Activated CD4-positive, alpha-beta memory T cell treated with anti-CD3 and anti-CD28 coated beads for 36 hours (primary cell): ENCODE measurements around the gene TMEM151B. TPM values are rescaled to one million over a fixed set of nuclear protein-coding genes. Genes with fewer than 3 reads are reported as not detected.

Experiments used
- CTCF ChIA-PET: fragments of 350-600 bp; sonication (Branson Sonifier 250); formaldehyde crosslinking; loops from one replicate; lab custom pipeline; 2021; ENCODE audit warnings: antibody characterized with exemption, inconsistent platforms; lab: Charles Lee
- POLR2A ChIA-PET: fragments of 350-600 bp; sonication (Branson Sonifier 250); formaldehyde crosslinking; loops from one replicate; lab custom pipeline; 2021; ENCODE audit warnings: antibody characterized with exemption; lab: Charles Lee
- DNase-seq: peaks from one replicate; pipeline ENCODE4 v3.0.0-alpha.2; 2020
- H3K27ac Mint-ChIP-seq: one replicate; pipeline ENCODE4 v1.8.0; 2021; ENCODE audit warnings: mixed read lengths
- H3K27me3 Mint-ChIP-seq: one replicate; pipeline ENCODE4 v1.8.0; 2021; ENCODE audit warnings: mixed read lengths
- H3K36me3 Mint-ChIP-seq: one replicate; pipeline ENCODE4 v1.8.0; 2021; ENCODE audit warnings: mixed read lengths
- H3K4me1 Mint-ChIP-seq: one replicate; pipeline ENCODE4 v1.8.0; 2021; ENCODE audit warnings: low read depth, mixed read lengths
- H3K4me3 Mint-ChIP-seq: one replicate; pipeline ENCODE4 v1.8.0; 2021; ENCODE audit warnings: mild to moderate bottlenecking, mixed read lengths
- H3K9me3 Mint-ChIP-seq: one replicate; pipeline ENCODE4 v1.8.0; 2021; ENCODE audit warnings: mixed read lengths
- intact Hi-C: fragments of 100-400 bp; cut with micrococcal nuclease; formaldehyde crosslinking; loops from one replicate; pipeline ENCODE4 v1.15.1; 2023
- total RNA-seq, 2 experiments: library from RNA; stranded (reverse); gene quantifications; one replicate each; pipeline ENCODE4 v1.2.3, GENCODE V29; 2021

TMEM151B gene
- total RNA-seq, 2 experiments from 2014 or later: 0.07 to 0.12 TPM

- no peaks in the 10 kb centered on the region for H3K27me3 Mint-ChIP-seq
- no peak overlapping the region for H3K27ac Mint-ChIP-seq
Measured at GRCh38 chr6:44233567-44234100, 36.6 kb upstream of the TMEM151B start.

DNA sequence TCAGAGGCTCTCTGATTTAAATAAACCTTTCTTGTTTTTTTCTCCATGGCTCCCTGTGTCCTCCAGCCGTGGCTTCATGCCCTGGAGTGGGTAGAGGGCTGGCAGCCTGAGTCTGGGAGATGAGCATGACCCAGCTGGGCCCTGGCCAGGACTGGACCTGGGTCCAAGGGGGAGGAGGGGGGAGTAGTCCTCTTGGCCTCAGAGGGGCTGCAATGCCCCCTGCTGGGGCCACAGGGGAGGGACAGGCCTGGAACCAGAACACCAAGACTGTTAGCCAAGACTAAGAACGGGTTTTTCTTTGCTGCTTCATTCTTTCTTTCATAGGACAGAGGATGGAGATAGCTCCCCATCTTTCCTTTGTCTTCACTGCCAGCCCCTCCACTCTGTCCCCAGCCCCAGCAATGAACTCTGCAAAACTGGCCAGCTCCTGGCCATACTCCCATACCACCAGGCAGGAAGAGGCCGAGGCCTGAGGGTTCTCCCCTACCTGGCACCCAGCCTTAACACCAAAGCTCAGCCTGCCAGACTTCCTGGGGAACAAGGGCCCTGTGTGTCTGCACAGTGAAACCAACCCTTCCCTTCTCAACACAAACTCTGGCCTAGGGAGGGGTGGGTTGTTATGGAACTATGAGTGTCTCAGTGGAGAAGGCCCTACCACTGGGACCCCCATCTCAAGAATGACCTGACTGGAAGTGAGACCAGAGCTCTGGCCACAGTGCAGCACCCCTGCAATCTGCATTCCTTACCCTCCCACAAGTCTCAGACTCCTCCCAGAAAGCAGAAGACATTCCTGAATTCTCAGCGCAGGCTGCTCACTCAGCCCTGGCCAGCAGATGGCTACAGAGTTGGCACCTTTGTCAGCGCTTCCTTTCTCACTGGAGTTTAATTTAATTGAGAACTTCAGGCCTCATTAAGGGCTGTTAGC, 35.9 kb upstream of the TMEM151B start:
- H3K27ac Mint-ChIP-seq: no peak overlapping the region
- no peaks in the 10 kb centered on the region for H3K9me3 Mint-ChIP-seq
- no peak for DNase-seq
- POLR2A ChIA-PET: interaction anchor here (2.3 to 2.5 kb wide), 2 partner anchors 11 to 13 kb away, joined by 10 to 14 read pairs; partner anchors contain the start of genes HSP90AB1 and SLC29A1
- intact Hi-C loops: loop anchor here (5.0 kb wide), 1 partner anchor 137 kb away; no protein-coding TSS in a partner anchor
- CTCF ChIA-PET: interaction anchor here (0.6 to 2.6 kb wide), 12 partner anchors 8 to 221 kb away, joined by 3 to 31 read pairs (median 4); partner anchors contain the start of gene SLC29A1
- no peaks in the 10 kb centered on the region for H3K27me3 Mint-ChIP-seq
- H3K36me3 Mint-ChIP-seq: peaks cover 32% of the 10 kb centered on the region
- peaks cover 29% of the 10 kb centered on the region for H3K4me1 Mint-ChIP-seq
- H3K4me3 Mint-ChIP-seq: no peak overlapping the region

More at GRCh38 chr6:44233567-44234100, 36.6 kb upstream of the TMEM151B start:
- DNase-seq: no peak
- POLR2A ChIA-PET: interaction anchor here (2.5 kb wide), 1 partner anchor 10 kb away, joined by 14 read pairs; the partner anchor contains the start of gene SLC29A1
- Mint-ChIP-seq H3K4me1 (peaks cover 22% of the 10 kb centered on the region), H3K36me3 (peaks cover 38% of the 10 kb centered on the region), H3K9me3 (no peaks in the 10 kb centered on the region), H3K4me3 (no peak overlapping the region)
- CTCF ChIA-PET: interaction anchor here (0.9 to 1.8 kb wide), 2 partner anchors 9 to 136 kb away, joined by 4 to 9 read pairs; no protein-coding TSS in a partner anchor
- intact Hi-C loops: no loop called here

DNA sequence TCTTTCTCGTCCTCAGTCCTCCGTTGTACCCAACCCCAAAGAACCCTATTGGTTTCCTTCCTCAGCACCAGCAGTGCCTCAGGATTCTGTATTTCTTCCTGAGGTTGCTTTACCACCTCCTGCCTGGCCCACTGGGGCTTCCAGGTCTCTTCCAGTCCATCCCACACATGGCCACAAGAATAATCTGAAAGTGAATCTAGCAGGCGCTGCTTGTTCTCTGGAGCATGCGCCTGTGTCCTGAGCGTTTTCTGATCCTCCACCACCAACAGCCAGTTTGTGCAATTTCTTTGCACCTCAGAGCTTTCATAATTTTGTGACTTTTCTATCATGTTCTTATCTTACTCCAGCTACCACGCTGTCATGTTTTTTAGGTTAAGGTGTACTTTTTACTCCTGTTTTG, 35.0 kb upstream of the TMEM151B start:
- DNase-seq: no peak
- Mint-ChIP-seq H3K9me3 (no peaks in the 10 kb centered on the region), H3K27ac (no peak overlapping the region), H3K4me3 (no peak overlapping the region), H3K4me1 (peaks cover 29% of the 10 kb centered on the region), H3K36me3 (peaks cover 29% of the 10 kb centered on the region), H3K27me3 (no peaks in the 10 kb centered on the region)
- CTCF ChIA-PET: interaction anchor here (1.0 to 2.6 kb wide), 10 partner anchors 10 to 465 kb away, joined by 3 to 31 read pairs (median 4); partner anchors contain the start of genes SLC29A1 and VEGFA
- intact Hi-C loops: loop anchor here (5.0 kb wide), 1 partner anchor 138 kb away; no protein-coding TSS in a partner anchor
- POLR2A ChIA-PET: interaction anchor here (2.3 to 2.5 kb wide), 2 partner anchors 12 kb away, joined by 10 to 14 read pairs; partner anchors contain the start of genes HSP90AB1 and SLC29A1

DNA sequence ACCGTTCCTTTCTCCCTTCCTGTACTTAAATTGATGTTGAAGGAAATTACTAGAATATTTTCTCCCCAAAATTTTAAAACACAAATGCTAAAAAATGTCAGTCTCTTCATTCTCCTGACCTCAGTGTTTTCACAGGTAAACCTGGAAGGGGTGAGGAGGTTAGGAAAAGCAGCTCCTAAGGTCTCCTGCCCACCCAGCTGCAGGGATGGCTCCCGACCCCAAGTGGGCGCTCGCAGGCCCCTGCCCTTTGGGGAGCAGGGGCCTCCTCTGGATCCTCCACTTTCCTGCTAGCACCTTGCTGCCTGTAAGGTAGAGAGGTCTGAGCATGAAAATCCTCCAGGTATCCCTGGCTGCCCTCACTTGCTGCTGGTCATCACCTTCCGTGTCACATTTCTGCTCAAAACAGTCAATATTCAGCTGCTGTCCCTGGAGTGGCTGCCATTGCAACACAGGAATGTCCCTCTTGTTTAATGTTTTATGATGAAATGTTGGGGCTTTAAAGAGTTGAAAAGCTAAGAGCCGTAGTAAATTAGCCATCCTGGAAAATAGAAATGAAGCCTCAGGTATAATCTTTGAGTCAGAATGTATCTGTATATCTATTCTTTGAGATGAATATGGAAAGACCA, 34.2 kb upstream of the TMEM151B start:
- Mint-ChIP-seq H3K27ac (no peak overlapping the region), H3K4me3 (no peak overlapping the region)
- CTCF ChIA-PET: interaction anchor here (0.6 to 2.6 kb wide), 6 partner anchors 11 to 466 kb away, joined by 3 to 31 read pairs (median 4); partner anchors contain the start of genes SLC29A1 and VEGFA

GRCh38 chr6:44237021-44237812, 33.0 kb upstream of the TMEM151B start:
- Mint-ChIP-seq H3K9me3 (no peaks in the 10 kb centered on the region), H3K36me3 (peaks cover 13% of the 10 kb centered on the region), H3K4me1 (peaks cover 29% of the 10 kb centered on the region), H3K27me3 (no peaks in the 10 kb centered on the region), H3K27ac (peak overlapping the region; percentile 95), H3K4me3 (peak overlapping the region; percentile 83)
- intact Hi-C loops: loop anchor here (1.0 to 5.0 kb wide), 3 partner anchors 13 to 140 kb away; partner anchors contain the start of gene NFKBIE
- CTCF ChIA-PET: interaction anchor here (0.5 to 2.1 kb wide), 11 partner anchors 10 to 1007 kb away, joined by 3 to 27 read pairs (median 3); partner anchors contain the start of genes AARS2, HSP90AB1, SLC29A1 and SLC35B2
- peak; percentile 90 for DNase-seq
- POLR2A ChIA-PET: interaction anchor here (0.9 to 3.0 kb wide), 6 partner anchors 10 to 27 kb away, joined by 3 to 42 read pairs (median 4); partner anchors contain the start of gene HSP90AB1

More for the DNA sequence above, 34.2 kb upstream of the TMEM151B start:
- POLR2A ChIA-PET: interaction anchor here (1.2 to 2.5 kb wide), 3 partner anchors 9 to 12 kb away, joined by 3 to 14 read pairs (median 10); partner anchors contain the start of genes HSP90AB1 and SLC29A1
- no peaks in the 10 kb centered on the region for H3K9me3 Mint-ChIP-seq
- H3K27me3 Mint-ChIP-seq: no peaks in the 10 kb centered on the region
- DNase-seq: no peak
- intact Hi-C loops: loop anchor here (2.0 to 5.0 kb wide), 2 partner anchors 29 to 139 kb away; partner anchors contain the start of gene NFKBIE
- peaks cover 22% of the 10 kb centered on the region for H3K36me3 Mint-ChIP-seq
- H3K4me1 Mint-ChIP-seq: peaks cover 29% of the 10 kb centered on the region

GRCh38 chr6:44237813-44238433, 32.3 kb upstream of the TMEM151B start:
- Mint-ChIP-seq H3K4me1 (peaks cover 29% of the 10 kb centered on the region), H3K4me3 (peak overlapping the region; percentile 83), H3K27ac (peak overlapping the region; percentile 95), H3K27me3 (no peaks in the 10 kb centered on the region), H3K9me3 (no peaks in the 10 kb centered on the region), H3K36me3 (peaks cover 10% of the 10 kb centered on the region)
- intact Hi-C loops: loop anchor here (1.0 to 5.0 kb wide), 5 partner anchors 8 to 141 kb away; partner anchors contain the start of gene NFKBIE
- CTCF ChIA-PET: interaction anchor here (0.6 to 2.1 kb wide), 9 partner anchors 10 to 1008 kb away, joined by 3 to 27 read pairs (median 4); partner anchors contain the start of genes AARS2, HSP90AB1, SLC29A1 and SLC35B2
- POLR2A ChIA-PET: interaction anchor here (0.6 to 3.0 kb wide), 6 partner anchors 10 to 170 kb away, joined by 3 to 42 read pairs (median 4); partner anchors contain the start of gene HSP90AB1
- DNase-seq: peak; percentile 87

DNA sequence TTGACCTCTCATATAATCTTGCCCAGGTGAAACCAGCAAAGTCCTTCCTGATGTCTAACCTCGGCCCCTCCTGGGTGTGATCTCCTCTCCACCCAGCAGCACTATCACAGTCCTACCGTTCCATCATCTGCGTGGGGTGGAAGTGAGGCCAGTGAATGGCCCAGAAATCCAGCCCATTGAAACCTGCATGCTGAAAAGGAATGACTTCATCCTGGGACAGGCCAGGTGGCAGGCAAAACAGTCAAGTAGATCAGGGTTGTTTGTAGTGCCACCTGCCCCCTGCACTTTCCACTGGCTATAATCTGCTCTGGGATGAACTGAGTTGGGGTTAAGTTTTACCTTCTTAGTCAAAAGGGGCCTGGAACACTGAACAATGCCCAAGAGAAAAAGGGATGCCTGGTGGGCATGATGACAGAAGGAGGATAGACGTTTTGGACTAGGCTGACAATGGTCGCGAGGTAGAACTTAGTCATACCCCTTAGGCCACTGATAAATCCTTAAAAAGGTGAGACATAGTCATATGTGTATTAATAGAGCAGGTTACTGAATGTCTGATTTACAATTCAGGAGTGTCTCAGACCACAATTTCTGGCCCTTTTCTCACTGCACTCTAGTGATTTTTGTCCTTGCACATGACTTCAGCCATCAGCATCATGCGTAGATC, 31.4 kb upstream of the TMEM151B start:
- Mint-ChIP-seq H3K4me3 (peak overlapping the region; percentile 24), H3K27ac (peak overlapping the region; percentile 95), H3K27me3 (no peaks in the 10 kb centered on the region)

DNA sequence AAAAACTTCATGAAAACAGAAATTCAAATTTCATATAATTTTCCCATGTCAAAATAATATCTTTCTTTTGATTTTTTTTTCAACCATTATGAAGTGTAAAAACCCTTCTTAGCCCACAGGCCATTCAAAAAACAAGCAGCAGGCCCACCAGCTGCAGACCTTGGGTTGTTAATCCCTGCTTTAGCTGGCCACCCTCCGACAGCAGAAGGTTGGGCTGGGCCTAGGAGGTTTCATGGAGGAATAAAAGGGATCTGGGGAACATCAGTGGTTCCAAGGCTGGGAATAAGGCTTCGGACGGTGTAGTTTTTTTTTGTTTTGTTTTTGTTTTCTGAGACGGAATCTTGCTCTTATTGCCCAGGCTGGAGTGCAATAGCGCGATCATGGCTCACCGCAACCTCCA, 26.9 kb upstream of the TMEM151B start:
- intact Hi-C loops: no loop called here
- H3K4me1 Mint-ChIP-seq: peaks cover 21% of the 10 kb centered on the region
- ChIA-PET CTCF (interaction anchor here (1.0 kb wide), 1 partner anchor 75 kb away, joined by 3 read pairs; no protein-coding TSS in a partner anchor), POLR2A (interaction anchor here (1.5 to 6.3 kb wide), 2 partner anchors 13 kb away, joined by 8 to 139 read pairs; partner anchors contain the start of gene SLC35B2)
- H3K36me3 Mint-ChIP-seq: peaks cover 18% of the 10 kb centered on the region
- DNase-seq: no peak
- peaks cover 4% of the 10 kb centered on the region for H3K27me3 Mint-ChIP-seq
- H3K27ac Mint-ChIP-seq: no peak overlapping the region
- no peaks in the 10 kb centered on the region for H3K9me3 Mint-ChIP-seq
- H3K4me3 Mint-ChIP-seq: no peak overlapping the region

More for the DNA sequence above, 31.4 kb upstream of the TMEM151B start:
- Mint-ChIP-seq H3K9me3 (no peaks in the 10 kb centered on the region), H3K4me1 (peaks cover 29% of the 10 kb centered on the region), H3K36me3 (peaks cover 6% of the 10 kb centered on the region)
- ChIA-PET POLR2A (interaction anchor here (0.6 to 3.0 kb wide), 3 partner anchors 9 to 169 kb away, joined by 3 to 42 read pairs (median 12); partner anchors contain the start of gene HSP90AB1), CTCF (interaction anchor here (1.8 to 2.1 kb wide), 3 partner anchors 15 to 66 kb away, joined by 7 to 27 read pairs (median 13); partner anchors contain the start of genes SLC29A1 and SLC35B2)
- no peak for DNase-seq
- intact Hi-C loops: loop anchor here (1.0 to 5.0 kb wide), 3 partner anchors 7 to 142 kb away; no protein-coding TSS in a partner anchor

DNA sequence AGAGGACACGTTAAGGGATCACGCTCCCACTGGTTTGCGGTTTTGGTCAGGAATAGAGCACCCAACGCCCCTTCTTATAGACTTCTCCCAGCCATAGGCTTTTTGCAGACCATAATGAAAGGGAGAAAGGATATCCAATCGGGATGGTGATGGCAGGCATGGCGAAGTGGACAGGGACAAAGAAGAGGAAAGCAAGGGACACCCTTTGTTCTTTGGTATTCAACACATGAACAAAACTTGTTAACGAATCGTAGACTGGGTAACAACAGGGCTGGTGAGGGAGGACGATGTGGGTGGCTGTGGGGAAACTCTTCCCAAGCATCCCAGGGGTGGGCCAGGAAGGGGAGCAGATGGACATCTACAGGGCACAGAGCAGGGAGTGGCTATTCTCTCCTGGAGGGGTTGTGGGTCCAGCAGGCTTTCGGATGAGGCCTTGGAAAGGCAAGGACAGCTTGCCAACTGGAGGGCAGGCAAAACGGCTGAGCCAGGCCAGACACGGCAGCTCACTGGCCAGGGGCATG, 24.8 kb upstream of the TMEM151B start:
- peak overlapping the region; percentile 99 for H3K27ac Mint-ChIP-seq
- DNase-seq: no peak
- intact Hi-C loops: loop anchor here (5.0 kb wide), 2 partner anchors 473 to 608 kb away; partner anchors contain the start of genes MAD2L1BP and VEGFA
- POLR2A ChIA-PET: interaction anchor here (0.7 to 6.3 kb wide), 5 partner anchors 7 to 67 kb away, joined by 3 to 139 read pairs (median 79); partner anchors contain the start of genes AARS2, SLC29A1 and SLC35B2
- peaks cover 32% of the 10 kb centered on the region for H3K4me1 Mint-ChIP-seq
- no peaks in the 10 kb centered on the region for H3K9me3 Mint-ChIP-seq
- H3K4me3 Mint-ChIP-seq: peak overlapping the region; percentile 96
- peaks cover 4% of the 10 kb centered on the region for H3K27me3 Mint-ChIP-seq
- CTCF ChIA-PET: interaction anchor here (0.6 to 5.1 kb wide), 7 partner anchors 9 to 149 kb away, joined by 3 to 49 read pairs (median 4); partner anchors contain the start of gene SLC35B2
- peaks cover 39% of the 10 kb centered on the region for H3K36me3 Mint-ChIP-seq
